Measurements from ENCODE around the gene GALNT3. TPM values are rescaled to one million over a fixed set of nuclear protein-coding genes. Genes with fewer than 3 reads are reported as not detected.

GALNT3 gene
- total and polyA plus RNA-seq, 2 donors (not counting 1 experiment from before 2014, with no cell fraction given): 0.32 to 0.66 TPM

DNA sequence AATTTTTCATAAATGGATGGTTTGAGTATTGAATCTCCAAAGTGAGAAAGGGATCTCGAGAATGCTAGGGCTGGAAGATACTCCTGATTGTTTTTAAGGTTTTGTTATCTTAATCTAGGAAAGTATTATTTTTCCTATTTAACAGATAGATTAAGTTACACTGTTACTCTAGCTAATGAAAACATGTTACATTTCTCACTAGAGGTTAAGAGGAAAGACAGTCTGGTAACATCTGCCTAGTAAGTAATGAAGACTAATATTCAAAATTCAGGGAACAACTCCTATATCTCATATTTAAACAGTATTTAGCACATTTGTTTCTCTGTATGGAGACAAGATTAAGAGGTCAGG, 2.0 kb downstream of the GALNT3 start:
- H3K9ac ChIP-seq (ENCODE audit: insufficient read depth, low read length): no peak overlapping the region
- no peak overlapping the region for H3K27ac ChIP-seq (ENCODE audit: insufficient read depth, low read length)
- no peaks in the 10 kb centered on the region for H3K36me3 ChIP-seq (ENCODE audit: control insufficient read depth, insufficient read depth, low read length)
- H3K4me1 ChIP-seq (ENCODE audit: control insufficient read depth, extremely low read depth, insufficient read depth, low read length): no peaks in the 10 kb centered on the region
- H3K79me2 ChIP-seq (ENCODE audit: control insufficient read depth, insufficient read depth, low read length): no peaks in the 10 kb centered on the region
- no peaks in the 10 kb centered on the region for H3K27me3 ChIP-seq (ENCODE audit: control insufficient read depth, insufficient read depth, low read length)
- TF ChIP-seq, protein P1, sequence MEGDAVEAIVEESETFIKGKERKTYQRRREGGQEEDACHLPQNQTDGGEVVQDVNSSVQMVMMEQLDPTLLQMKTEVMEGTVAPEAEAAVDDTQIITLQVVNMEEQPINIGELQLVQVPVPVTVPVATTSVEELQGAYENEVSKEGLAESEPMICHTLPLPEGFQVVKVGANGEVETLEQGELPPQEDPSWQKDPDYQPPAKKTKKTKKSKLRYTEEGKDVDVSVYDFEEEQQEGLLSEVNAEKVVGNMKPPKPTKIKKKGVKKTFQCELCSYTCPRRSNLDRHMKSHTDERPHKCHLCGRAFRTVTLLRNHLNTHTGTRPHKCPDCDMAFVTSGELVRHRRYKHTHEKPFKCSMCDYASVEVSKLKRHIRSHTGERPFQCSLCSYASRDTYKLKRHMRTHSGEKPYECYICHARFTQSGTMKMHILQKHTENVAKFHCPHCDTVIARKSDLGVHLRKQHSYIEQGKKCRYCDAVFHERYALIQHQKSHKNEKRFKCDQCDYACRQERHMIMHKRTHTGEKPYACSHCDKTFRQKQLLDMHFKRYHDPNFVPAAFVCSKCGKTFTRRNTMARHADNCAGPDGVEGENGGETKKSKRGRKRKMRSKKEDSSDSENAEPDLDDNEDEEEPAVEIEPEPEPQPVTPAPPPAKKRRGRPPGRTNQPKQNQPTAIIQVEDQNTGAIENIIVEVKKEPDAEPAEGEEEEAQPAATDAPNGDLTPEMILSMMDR (conservative IDR thresholded peaks at IDR 0.05 in 1 of 2, IDR thresholded peaks at IDR 0.05 in 1 of 2; ENCODE audit: low read depth in 1 of 2, low read length in 2 of 2): no peak
- TF ChIP-seq EZH2 (IDR thresholded peaks at IDR 0.05; ENCODE audit: low read length, missing control alignments): no peak
- no peaks in the 10 kb centered on the region for H4K20me1 ChIP-seq (ENCODE audit: control insufficient read depth, extremely low read depth, insufficient read depth, low read length)
- no peaks in the 10 kb centered on the region for H3K9me3 ChIP-seq (ENCODE audit: control insufficient read depth, insufficient read depth, low read depth, low read length)
- no peak overlapping the region for H3K4me3 ChIP-seq (replicated peaks in 1 of 4; ENCODE audit: control extremely low read depth in 1 of 4, insufficient read depth in 1 of 4, low read depth in 3 of 4, low read length in 4 of 4)
- H3K4me2 ChIP-seq (ENCODE audit: extremely low read depth, insufficient read depth, low read length): no peak overlapping the region
- no peak for DNase-seq (ENCODE audit: low read depth in 2 of 2)
- no peak overlapping the region for H2AFZ ChIP-seq (ENCODE audit: low read length)

DNA sequence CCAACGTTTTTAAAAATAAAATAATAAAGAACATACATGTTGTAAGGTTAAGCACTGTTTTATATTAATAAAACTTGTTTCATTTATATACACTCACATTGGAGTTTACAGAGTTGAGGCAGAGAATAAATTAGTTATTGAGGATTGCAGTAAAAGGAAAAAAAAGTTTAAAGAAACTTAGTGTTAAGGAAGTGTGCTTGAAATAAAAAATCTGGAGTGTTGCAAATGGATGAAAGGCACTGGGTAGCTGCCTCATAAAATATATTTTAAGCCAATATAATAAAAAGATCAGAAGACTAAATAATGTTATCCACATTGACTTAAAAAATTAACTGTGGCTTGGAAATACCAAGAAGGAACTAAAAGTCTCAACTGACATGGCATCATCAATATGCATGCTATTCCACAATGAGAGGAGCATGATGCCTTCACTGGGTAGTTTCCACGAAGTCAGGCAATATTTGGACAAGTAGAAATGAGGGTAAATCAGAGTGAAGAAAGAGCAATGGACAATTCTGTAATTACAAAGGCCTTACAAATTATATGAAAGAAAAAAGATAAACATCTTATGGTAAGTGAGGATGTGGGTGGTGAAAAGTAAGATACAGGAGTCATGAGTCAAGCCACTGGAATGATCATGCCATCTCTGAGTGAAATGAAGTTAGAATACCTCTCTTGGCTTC, 2.5 kb downstream of the GALNT3 start:
- Histone ChIP-seq H2AFZ (ENCODE audit: low read length) (no peak overlapping the region), H3K4me2 (ENCODE audit: extremely low read depth, insufficient read depth, low read length) (no peak overlapping the region), H3K27me3 (ENCODE audit: control insufficient read depth, insufficient read depth, low read length) (no peaks in the 10 kb centered on the region), H3K4me1 (ENCODE audit: control insufficient read depth, extremely low read depth, insufficient read depth, low read length) (no peaks in the 10 kb centered on the region), H3K4me3 (replicated peaks in 1 of 4; ENCODE audit: control extremely low read depth in 1 of 4, insufficient read depth in 1 of 4, low read depth in 3 of 4, low read length in 4 of 4) (no peak overlapping the region), H3K36me3 (ENCODE audit: control insufficient read depth, insufficient read depth, low read length) (no peaks in the 10 kb centered on the region), H3K27ac (ENCODE audit: insufficient read depth, low read length) (no peak overlapping the region), H3K9me3 (ENCODE audit: control insufficient read depth, insufficient read depth, low read depth, low read length) (no peaks in the 10 kb centered on the region), H3K79me2 (ENCODE audit: control insufficient read depth, insufficient read depth, low read length) (no peaks in the 10 kb centered on the region), H4K20me1 (ENCODE audit: control insufficient read depth, extremely low read depth, insufficient read depth, low read length) (no peaks in the 10 kb centered on the region), H3K9ac (ENCODE audit: insufficient read depth, low read length) (no peak overlapping the region)
- DNase-seq (ENCODE audit: low read depth in 2 of 2): peak; percentile 28 to 82
- no peak for TF ChIP-seq EZH2 (IDR thresholded peaks at IDR 0.05; ENCODE audit: low read length, missing control alignments)
- TF ChIP-seq, protein P1 (conservative IDR thresholded peaks at IDR 0.05 in 1 of 2, IDR thresholded peaks at IDR 0.05 in 1 of 2; ENCODE audit: low read depth in 1 of 2, low read length in 2 of 2): no peak

DNA sequence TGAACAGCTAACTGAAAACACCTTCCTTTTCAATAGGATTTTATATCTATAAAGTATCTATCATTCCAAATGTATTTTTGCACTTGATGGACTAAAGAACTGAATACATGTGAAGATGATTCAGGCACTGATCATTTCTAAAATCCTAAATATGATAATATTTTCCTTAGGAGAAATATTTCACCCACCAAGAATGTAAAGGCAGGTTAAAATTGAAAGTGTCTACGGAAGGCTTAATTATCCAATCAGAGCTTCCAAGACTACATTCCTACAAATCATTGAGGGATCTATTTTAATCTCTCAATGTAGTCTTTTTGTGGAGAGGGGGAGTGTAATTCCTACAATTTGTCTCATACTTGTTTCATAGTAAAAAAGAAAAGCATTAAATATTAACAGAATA, 3.6 kb downstream of the GALNT3 start:
- H4K20me1 ChIP-seq (ENCODE audit: control insufficient read depth, extremely low read depth, insufficient read depth, low read length): no peaks in the 10 kb centered on the region
- no peaks in the 10 kb centered on the region for H3K36me3 ChIP-seq (ENCODE audit: control insufficient read depth, insufficient read depth, low read length)
- H3K4me2 ChIP-seq (ENCODE audit: extremely low read depth, insufficient read depth, low read length): no peak overlapping the region
- H3K9ac ChIP-seq (ENCODE audit: insufficient read depth, low read length): no peak overlapping the region
- H2AFZ ChIP-seq (ENCODE audit: low read length): no peak overlapping the region
- no peaks in the 10 kb centered on the region for H3K4me1 ChIP-seq (ENCODE audit: control insufficient read depth, extremely low read depth, insufficient read depth, low read length)
- no peak for TF ChIP-seq EZH2 (IDR thresholded peaks at IDR 0.05; ENCODE audit: low read length, missing control alignments)
- TF ChIP-seq, protein P1 (conservative IDR thresholded peaks at IDR 0.05 in 1 of 2, IDR thresholded peaks at IDR 0.05 in 1 of 2; ENCODE audit: low read depth in 1 of 2, low read length in 2 of 2): no peak
- H3K79me2 ChIP-seq (ENCODE audit: control insufficient read depth, insufficient read depth, low read length): no peaks in the 10 kb centered on the region
- H3K27ac ChIP-seq (ENCODE audit: insufficient read depth, low read length): no peak overlapping the region
- no peaks in the 10 kb centered on the region for H3K27me3 ChIP-seq (ENCODE audit: control insufficient read depth, insufficient read depth, low read length)
- DNase-seq (ENCODE audit: low read depth in 2 of 2): peak in 1 of 2 donors; percentile 23
- no peaks in the 10 kb centered on the region for H3K9me3 ChIP-seq (ENCODE audit: control insufficient read depth, insufficient read depth, low read depth, low read length)
- H3K4me3 ChIP-seq (replicated peaks in 1 of 4; ENCODE audit: control extremely low read depth in 1 of 4, insufficient read depth in 1 of 4, low read depth in 3 of 4, low read length in 4 of 4): no peak overlapping the region
